Immature natural killer cell (primary cell): ENCODE results near the gene GCNT4. TPM values are rescaled to one million over a fixed set of nuclear protein-coding genes. Genes with fewer than 3 reads are reported as not detected.

Experiments used
- DNase-seq, 3 donors: peaks; one replicate each; pipeline ENCODE4 v3.0.0; 2022; ENCODE audit warnings: mixed read lengths in 1 of 3
- H3K27ac Mint-ChIP-seq, 6 donors: one replicate each; pipeline ENCODE4 v1.8.0; 2020; ENCODE audit warnings: mixed read lengths in 6 of 6, mild to moderate bottlenecking in 5 of 6, inconsistent platforms in 4 of 6, moderate library complexity in 3 of 6
- H3K27me3 Mint-ChIP-seq, 3 donors: one replicate each; pipeline ENCODE4 v1.8.0; 2020 to 2021; ENCODE audit warnings: low read depth in 3 of 3, mild to moderate bottlenecking in 3 of 3, mixed read lengths in 3 of 3, moderate library complexity in 3 of 3, inconsistent platforms in 1 of 3
- H3K36me3 Mint-ChIP-seq, 3 donors: one replicate each; pipeline ENCODE4 v1.8.0; 2020; ENCODE audit warnings: mixed read lengths in 3 of 3, inconsistent platforms in 2 of 3, mild to moderate bottlenecking in 2 of 3
- H3K4me1 Mint-ChIP-seq, 2 donors: one replicate each; pipeline ENCODE4 v1.8.0; 2020; ENCODE audit warnings: inconsistent platforms in 2 of 2, mild to moderate bottlenecking in 2 of 2, mixed read lengths in 2 of 2, moderate library complexity in 1 of 2
- H3K4me3 Mint-ChIP-seq, 5 donors: one replicate each; pipeline ENCODE4 v1.8.0; 2020; ENCODE audit warnings: mild to moderate bottlenecking in 5 of 5, mixed read lengths in 5 of 5, inconsistent platforms in 3 of 5, moderate library complexity in 3 of 5
- H3K9me3 Mint-ChIP-seq, 6 donors: one replicate each; pipeline ENCODE4 v1.8.0; 2020; ENCODE audit warnings: mild to moderate bottlenecking in 6 of 6, mixed read lengths in 6 of 6, inconsistent platforms in 4 of 6, moderate library complexity in 3 of 6
- polyA plus RNA-seq, 3 donors: library from polyadenylated mRNA; unstranded; fragments of 300-500 nt; fragmentation: Illumina TruSeq; gene quantifications; one replicate each; pipeline ENCODE4 v1.2.3, GENCODE V29; 2021

The GCNT4 gene
- polyA plus RNA-seq, 3 donors from 2014 or later = 0.03 to 0.10 TPM; not detected in 1

- Mint-ChIP-seq H3K27ac (no peak overlapping the region), H3K36me3 (no peaks in the 10 kb centered on the region), H3K4me1 (peaks cover 15% of the 10 kb centered on the region in 2 donors), H3K4me3 (no peak overlapping the region), H3K9me3 (no peaks in the 10 kb centered on the region), H3K27me3 (peaks cover 2 to 9% (median 4%) of the 10 kb centered on the region in 3 donors)
- no peak for DNase-seq
Measured at GRCh38 chr5:75018805-75019587, 33.4 kb downstream of the GCNT4 start.

DNA sequence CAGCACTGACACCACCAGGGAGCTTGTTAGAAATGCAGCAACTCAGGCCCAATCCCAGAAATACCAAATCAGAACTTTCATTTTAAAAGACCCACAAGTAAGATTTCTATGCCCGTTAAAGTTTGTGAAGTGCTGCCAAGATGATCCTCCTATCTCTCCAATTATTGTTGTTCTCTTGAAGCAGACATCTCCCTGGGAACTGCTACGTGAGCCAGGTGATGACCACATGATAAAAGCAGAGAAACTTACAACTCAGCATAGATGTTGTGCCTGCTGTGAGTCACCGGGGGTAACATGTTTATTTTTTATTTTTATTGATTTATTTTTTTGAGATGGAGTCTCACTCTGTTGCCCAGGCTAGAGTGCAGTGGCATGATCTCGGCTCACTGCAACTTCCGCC, 34.4 kb downstream of the GCNT4 start:
- Mint-ChIP-seq H3K9me3 (peaks cover 0 to under 1% (median 0%) of the 10 kb centered on the region in 6 donors), H3K36me3 (no peaks in the 10 kb centered on the region), H3K4me3 (no peak overlapping the region), H3K27me3 (peaks cover 2 to 5% (median 4%) of the 10 kb centered on the region in 3 donors), H3K27ac (no peak overlapping the region), H3K4me1 (peaks cover 4 to 5% of the 10 kb centered on the region in 2 donors)
- DNase-seq = no peak

DNA sequence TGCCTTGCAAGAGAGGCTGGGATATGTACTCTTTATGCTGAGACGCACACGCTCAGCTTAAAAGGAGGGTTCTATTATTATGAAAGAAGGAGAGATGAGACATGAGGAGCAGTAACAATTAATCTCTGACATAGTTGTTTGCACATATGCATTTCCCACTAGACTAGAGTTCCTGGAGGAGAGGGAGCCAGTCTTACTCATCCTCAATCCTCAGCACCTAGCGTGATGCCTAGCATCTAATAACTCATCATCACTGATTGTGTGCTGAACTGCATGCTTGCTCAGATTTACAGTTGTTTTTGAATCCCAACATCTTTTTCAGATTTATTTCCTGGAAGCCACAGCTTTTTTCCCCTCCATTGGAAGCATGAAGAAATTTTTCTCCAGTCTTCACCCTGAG, 35.5 kb downstream of the GCNT4 start:
- peaks cover 0 to 4% (median 0%) of the 10 kb centered on the region in 3 donors for H3K36me3 Mint-ChIP-seq
- H3K27me3 Mint-ChIP-seq = peaks cover 2 to 5% (median 4%) of the 10 kb centered on the region in 3 donors
- H3K27ac Mint-ChIP-seq = no peak overlapping the region
- DNase-seq = no peak
- no peak overlapping the region for H3K4me3 Mint-ChIP-seq
- peaks cover 0 to 3% (median 0%) of the 10 kb centered on the region in 6 donors for H3K9me3 Mint-ChIP-seq
- H3K4me1 Mint-ChIP-seq = no peaks in the 10 kb centered on the region

- peaks cover 0 to 2% of the 10 kb centered on the region in 2 donors for H3K4me1 Mint-ChIP-seq
- H3K4me3 Mint-ChIP-seq = no peak overlapping the region
- peaks cover 0 to 3% (median 0%) of the 10 kb centered on the region in 6 donors for H3K9me3 Mint-ChIP-seq
- H3K36me3 Mint-ChIP-seq = peaks cover 0 to 6% (median 0%) of the 10 kb centered on the region in 3 donors
- no peak overlapping the region for H3K27ac Mint-ChIP-seq
- peaks cover 2 to 8% (median 7%) of the 10 kb centered on the region in 3 donors for H3K27me3 Mint-ChIP-seq
- DNase-seq = no peak
Measured at GRCh38 chr5:75012748-75013147, 39.6 kb downstream of the GCNT4 start.

- Mint-ChIP-seq H3K9me3 (peaks cover 0 to 3% (median under 1%) of the 10 kb centered on the region in 6 donors), H3K4me1 (peaks cover 0 to 2% of the 10 kb centered on the region in 2 donors), H3K4me3 (no peak overlapping the region), H3K36me3 (peaks cover under 1 to 7% (median under 1%) of the 10 kb centered on the region in 3 donors), H3K27me3 (peaks cover 2 to 8% (median 7%) of the 10 kb centered on the region in 3 donors), H3K27ac (no peak overlapping the region)
- DNase-seq = no peak
Measured at GRCh38 chr5:75010838-75011237, 41.5 kb downstream of the GCNT4 start.

DNA sequence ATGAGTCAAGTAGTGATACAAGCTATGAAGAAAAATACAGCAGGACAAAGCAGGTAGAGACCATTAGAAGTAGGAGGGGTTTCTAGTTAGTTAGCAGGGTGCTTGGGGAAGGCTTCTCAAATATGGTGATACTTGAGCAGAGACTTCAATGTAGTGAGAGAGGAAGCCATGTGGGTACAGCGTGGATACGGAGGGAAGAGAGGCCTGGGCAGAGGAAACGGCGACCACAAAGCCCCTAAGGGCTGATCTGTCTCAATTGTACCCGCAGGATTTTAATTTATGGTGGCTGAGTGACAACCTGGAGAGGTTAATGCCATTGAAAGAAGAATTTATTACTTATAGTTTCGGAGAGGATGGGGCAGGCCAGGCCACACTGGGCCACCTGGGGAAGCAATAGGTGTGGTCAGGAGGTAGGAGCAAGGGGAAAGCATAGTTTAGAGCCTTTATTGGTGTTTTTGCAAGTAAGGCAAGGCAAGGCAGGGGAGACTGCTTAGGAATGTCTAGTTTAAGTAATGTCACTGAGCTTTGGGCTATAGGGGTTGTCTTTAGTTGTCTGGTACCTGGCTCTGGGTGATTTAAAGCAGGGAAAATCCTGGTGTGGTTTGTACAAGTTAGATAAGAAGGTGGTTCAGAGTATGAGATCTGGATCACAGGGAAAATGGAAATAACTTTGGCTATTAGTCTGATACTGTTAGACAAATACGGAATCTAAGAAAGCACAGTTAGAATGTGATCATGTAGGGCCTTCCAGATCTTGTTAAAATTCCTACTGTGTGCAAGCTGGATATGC, 42.6 kb downstream of the GCNT4 start:
- H3K36me3 Mint-ChIP-seq = peaks cover 4 to 11% (median 5%) of the 10 kb centered on the region in 3 donors
- DNase-seq = no peak
- H3K4me1 Mint-ChIP-seq = peaks cover 0 to 2% of the 10 kb centered on the region in 2 donors
- H3K9me3 Mint-ChIP-seq = peaks cover 0 to 13% (median 8%) of the 10 kb centered on the region in 6 donors
- peaks cover 1 to 7% (median 5%) of the 10 kb centered on the region in 3 donors for H3K27me3 Mint-ChIP-seq
- H3K4me3 Mint-ChIP-seq = no peak overlapping the region
- no peak overlapping the region for H3K27ac Mint-ChIP-seq

- H3K36me3 Mint-ChIP-seq = peaks cover 10 to 12% (median 11%) of the 10 kb centered on the region in 3 donors
- peaks cover 0 to 4% (median 3%) of the 10 kb centered on the region in 3 donors for H3K27me3 Mint-ChIP-seq
- DNase-seq = no peak
- no peak overlapping the region for H3K27ac Mint-ChIP-seq
- H3K9me3 Mint-ChIP-seq = peaks cover 2 to 20% (median 9%) of the 10 kb centered on the region in 6 donors
- H3K4me1 Mint-ChIP-seq = peaks cover 0 to 2% of the 10 kb centered on the region in 2 donors
- no peak overlapping the region for H3K4me3 Mint-ChIP-seq
Measured at GRCh38 chr5:75006865-75007822, 45.2 kb downstream of the GCNT4 start.

DNA sequence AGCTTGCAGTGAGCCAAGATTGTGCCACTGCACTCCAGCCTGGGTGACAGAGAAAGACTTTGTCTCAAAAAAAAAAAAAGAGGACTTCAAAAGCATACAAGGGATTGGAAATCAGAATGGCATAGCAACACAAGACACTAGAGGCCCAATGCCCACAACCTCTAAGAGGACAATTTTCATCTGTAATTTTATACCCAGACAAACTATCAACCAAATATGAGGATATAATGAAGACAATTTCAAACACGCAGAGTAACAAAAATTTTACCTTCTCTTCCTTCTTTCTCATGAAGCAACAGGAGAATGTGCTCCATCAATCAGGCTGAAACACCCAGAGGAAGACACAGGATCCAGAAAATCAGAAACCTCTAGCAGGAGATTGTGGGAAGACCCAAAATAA, 46.8 kb downstream of the GCNT4 start:
- Mint-ChIP-seq H3K9me3 (peaks cover 2 to 20% (median 9%) of the 10 kb centered on the region in 6 donors), H3K4me1 (peaks cover 0 to 2% of the 10 kb centered on the region in 2 donors), H3K27ac (no peak overlapping the region), H3K4me3 (no peak overlapping the region), H3K27me3 (peaks cover 0 to 7% (median 4%) of the 10 kb centered on the region in 3 donors), H3K36me3 (peaks cover 5 to 12% (median 11%) of the 10 kb centered on the region in 3 donors)
- no peak for DNase-seq

Other genes with a start within 250 kb of the GCNT4 start
- gene FAM169A, start 186.2 kb downstream of the GCNT4 start, polyA plus RNA-seq = 10 to 100 TPM in 1 of 3 donors, 1 to 10 TPM in 2; 2.2 to 13.8 (median 6.8) TPM
- gene ANKRD31, start 184.3 kb upstream of the GCNT4 start, polyA plus RNA-seq = not detected